ENCODE data around the gene ZNF775. TPM values are rescaled to one million over a fixed set of nuclear protein-coding genes. Genes with fewer than 3 reads are reported as not detected.

ZNF775 gene
- polyA plus RNA-seq, 1 donor (not counting 4 experiments of a cell fraction or from before 2014, with no cell fraction given): 1.0 TPM

- Histone ChIP-seq H3K9me1 (ENCODE audit: control insufficient read depth, extremely low read depth, insufficient read depth, low read length) (no peaks in the 10 kb centered on the region), H4K20me1 (ENCODE audit: control insufficient read depth, extremely low read depth, insufficient read depth, low read length) (no peaks in the 10 kb centered on the region), H3K4me2 (ENCODE audit: control insufficient read depth, extremely low read depth, insufficient read depth, low read depth, low read length) (no peak overlapping the region), H3K4me1 (ENCODE audit: control insufficient read depth, extremely low read depth, insufficient read depth, low read length) (no peaks in the 10 kb centered on the region), H3K4me3 (ENCODE audit: control insufficient read depth in 2 of 3, extremely low read depth in 1 of 3, insufficient read depth in 2 of 3, low read depth in 1 of 3, low read length in 3 of 3) (no peak overlapping the region), H3K27ac (ENCODE audit: control insufficient read depth, insufficient read depth, low read length) (no peak overlapping the region), H3K9ac (ENCODE audit: control insufficient read depth, extremely low read depth, insufficient read depth, low read length) (no peak overlapping the region), H3K27me3 (ENCODE audit: control insufficient read depth, extremely low read depth, insufficient read depth, low read length) (no peaks in the 10 kb centered on the region), H3K79me2 (ENCODE audit: control insufficient read depth, insufficient read depth, low read length) (no peaks in the 10 kb centered on the region), H3K9me3 (ENCODE audit: control insufficient read depth, low read depth, low read length) (no peaks in the 10 kb centered on the region), H2AFZ (ENCODE audit: control insufficient read depth, low read length) (no peak overlapping the region), H3K36me3 (ENCODE audit: control insufficient read depth in 2 of 2, extremely low read depth in 1 of 2, insufficient read depth in 2 of 2, low read length in 2 of 2) (no peaks in the 10 kb centered on the region)
- DNase-seq (ENCODE audit: low read depth, low spot score): no peak
- FAIRE-seq: no peak
- dilution Hi-C loops (cut with MboI; ENCODE audit: extremely low pct_ligation_motif_present, low sequenced_read_pairs): no loop called here
- TF ChIP-seq CTCF (optimal IDR thresholded peaks at IDR 0.05 in 1 of 3, IDR thresholded peaks at IDR 0.05 in 1 of 3, conservative IDR thresholded peaks at IDR 0.05 in 1 of 3; ENCODE audit: extremely low read depth in 1 of 3, insufficient read depth in 2 of 3, low read length in 3 of 3) (no peak), EZH2 (IDR thresholded peaks at IDR 0.05; ENCODE audit: low read length) (no peak)
Observed at GRCh38 chr7:150434240-150434639, 55.1 kb downstream of the ZNF775 start.

GRCh38 chr7:150435047-150435389, 55.9 kb downstream of the ZNF775 start:
- Histone ChIP-seq H3K27me3 (ENCODE audit: control insufficient read depth, extremely low read depth, insufficient read depth, low read length) (no peaks in the 10 kb centered on the region), H4K20me1 (ENCODE audit: control insufficient read depth, extremely low read depth, insufficient read depth, low read length) (no peaks in the 10 kb centered on the region), H3K9me3 (ENCODE audit: control insufficient read depth, low read depth, low read length) (no peaks in the 10 kb centered on the region), H3K9me1 (ENCODE audit: control insufficient read depth, extremely low read depth, insufficient read depth, low read length) (no peaks in the 10 kb centered on the region), H3K9ac (ENCODE audit: control insufficient read depth, extremely low read depth, insufficient read depth, low read length) (no peak overlapping the region), H3K36me3 (ENCODE audit: control insufficient read depth in 2 of 2, extremely low read depth in 1 of 2, insufficient read depth in 2 of 2, low read length in 2 of 2) (no peaks in the 10 kb centered on the region), H3K79me2 (ENCODE audit: control insufficient read depth, insufficient read depth, low read length) (no peaks in the 10 kb centered on the region), H2AFZ (ENCODE audit: control insufficient read depth, low read length) (no peak overlapping the region), H3K4me1 (ENCODE audit: control insufficient read depth, extremely low read depth, insufficient read depth, low read length) (no peaks in the 10 kb centered on the region), H3K4me2 (ENCODE audit: control insufficient read depth, extremely low read depth, insufficient read depth, low read depth, low read length) (no peak overlapping the region), H3K4me3 (ENCODE audit: control insufficient read depth in 2 of 3, extremely low read depth in 1 of 3, insufficient read depth in 2 of 3, low read depth in 1 of 3, low read length in 3 of 3) (no peak overlapping the region), H3K27ac (ENCODE audit: control insufficient read depth, insufficient read depth, low read length) (no peak overlapping the region)
- dilution Hi-C loops (cut with MboI; ENCODE audit: extremely low pct_ligation_motif_present, low sequenced_read_pairs): no loop called here
- FAIRE-seq (no peak), DNase-seq (ENCODE audit: low read depth, low spot score) (no peak)
- no peak for TF ChIP-seq CTCF (optimal IDR thresholded peaks at IDR 0.05 in 1 of 3, IDR thresholded peaks at IDR 0.05 in 1 of 3, conservative IDR thresholded peaks at IDR 0.05 in 1 of 3; ENCODE audit: extremely low read depth in 1 of 3, insufficient read depth in 2 of 3, low read length in 3 of 3)
- TF ChIP-seq EZH2 (IDR thresholded peaks at IDR 0.05; ENCODE audit: low read length): no peak

All from keratinocyte (primary cell).